GM21717 (cell line): ENCODE results near the gene SLC31A2.

Experiments used
- ATAC-seq: cut with Tn5 transposase; IDR thresholded peaks from one replicate; pipeline ENCODE4 v1.9.1; 2021; ENCODE audit warnings: mild to moderate bottlenecking, moderate library complexity; ENCODE audit not compliant: unreplicated experiment

SLC31A2 gene

DNA sequence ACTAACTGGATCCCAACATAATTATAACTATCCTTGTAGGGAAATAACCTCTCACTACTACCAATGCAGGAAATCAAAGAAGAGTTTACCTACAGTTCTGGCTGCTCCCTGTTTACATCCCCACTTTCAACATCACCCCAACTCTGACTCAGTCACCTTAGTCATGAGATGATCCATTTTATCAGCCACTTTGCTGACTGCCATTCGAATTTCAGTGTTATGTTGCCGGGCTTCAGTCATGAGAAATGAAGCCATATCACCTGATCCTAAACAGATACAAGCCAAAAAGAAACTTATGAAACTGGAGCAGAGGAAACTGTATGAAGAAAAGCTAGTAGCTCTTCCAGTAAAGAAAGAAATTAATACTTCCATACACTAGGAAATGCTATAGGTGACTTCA is 33.7 kb downstream of the SLC31A2 start:
- no peak for ATAC-seq

DNA sequence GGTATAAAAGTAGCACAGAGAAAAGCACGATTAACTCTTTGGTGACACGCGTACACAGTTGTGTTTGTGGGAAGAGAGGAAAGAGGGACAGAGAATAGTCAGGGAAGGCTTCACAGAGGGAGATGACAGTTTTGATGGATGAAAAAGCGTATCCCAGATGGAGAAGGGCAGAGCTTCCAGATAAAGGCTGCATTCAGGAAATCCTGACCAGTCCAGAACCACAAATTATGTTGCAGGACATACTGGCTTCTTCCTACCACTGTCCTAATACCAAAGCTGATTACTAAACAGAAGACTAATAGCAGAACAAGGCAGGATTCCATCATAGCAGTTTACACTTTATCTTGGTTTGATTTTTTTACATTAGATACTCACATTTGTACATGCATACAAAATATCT is 34.5 kb downstream of the SLC31A2 start:
- no peak for ATAC-seq

DNA sequence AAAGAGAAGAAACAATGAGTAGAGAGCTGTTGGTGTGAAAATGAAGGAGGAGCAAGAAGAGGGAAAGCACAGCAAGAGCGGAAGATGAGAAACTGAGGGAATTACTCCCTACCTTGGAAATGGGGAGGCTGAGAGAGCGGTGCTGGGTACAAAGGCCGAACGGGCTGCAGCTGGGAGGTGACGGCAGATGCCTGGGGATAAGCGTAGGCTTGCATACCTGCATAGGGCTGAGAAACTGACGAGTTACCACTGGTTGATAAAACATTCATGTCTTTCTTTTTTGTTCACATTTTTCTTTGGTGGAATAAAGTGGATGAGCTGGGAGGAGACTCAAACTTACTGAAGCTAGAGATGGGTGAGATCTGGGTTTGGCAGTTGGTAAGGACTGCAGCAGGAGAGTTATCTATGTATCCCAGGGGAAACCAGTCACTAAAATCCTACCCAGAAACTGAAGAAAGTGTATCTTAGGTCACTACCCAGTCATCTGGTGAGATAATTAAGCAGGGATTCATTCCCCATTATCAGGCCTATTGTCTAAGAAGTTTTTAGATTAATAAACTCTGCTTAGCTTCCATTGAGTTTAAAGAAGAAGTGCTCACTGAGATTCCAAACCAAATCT is 35.4 kb downstream of the SLC31A2 start:
- ATAC-seq = no peak

DNA sequence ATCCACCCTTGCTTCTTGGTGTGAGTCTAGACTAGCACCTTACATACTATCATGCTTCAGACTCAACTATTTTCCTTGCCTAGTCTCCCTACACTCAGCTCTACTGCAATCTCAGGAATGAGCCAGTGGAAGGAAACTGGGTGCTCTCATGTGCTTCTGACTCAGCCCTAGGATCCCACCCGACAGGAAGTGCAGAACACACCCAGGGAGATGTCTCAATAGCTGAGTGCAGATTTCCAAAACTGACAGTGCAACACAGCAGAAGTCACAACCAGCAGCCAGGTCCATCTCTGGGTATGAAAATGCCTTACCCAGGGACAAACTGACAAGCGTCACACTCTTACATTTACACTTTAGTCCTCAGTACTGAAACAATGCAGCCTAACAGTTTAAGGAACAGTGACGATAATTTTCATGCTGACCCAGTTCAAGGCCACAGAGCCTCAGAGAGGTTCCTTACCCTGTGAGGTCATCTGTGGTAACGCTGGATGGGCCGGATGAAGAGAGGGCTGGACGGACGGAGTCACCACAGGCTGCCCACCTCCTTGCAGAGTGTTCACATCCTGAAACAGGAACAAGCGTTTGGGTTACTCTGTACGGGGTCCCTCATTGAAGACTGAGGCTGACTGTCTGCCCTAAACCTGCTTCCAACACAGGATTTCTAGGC is 37.3 kb downstream of the SLC31A2 start:
- ATAC-seq = no peak

DNA sequence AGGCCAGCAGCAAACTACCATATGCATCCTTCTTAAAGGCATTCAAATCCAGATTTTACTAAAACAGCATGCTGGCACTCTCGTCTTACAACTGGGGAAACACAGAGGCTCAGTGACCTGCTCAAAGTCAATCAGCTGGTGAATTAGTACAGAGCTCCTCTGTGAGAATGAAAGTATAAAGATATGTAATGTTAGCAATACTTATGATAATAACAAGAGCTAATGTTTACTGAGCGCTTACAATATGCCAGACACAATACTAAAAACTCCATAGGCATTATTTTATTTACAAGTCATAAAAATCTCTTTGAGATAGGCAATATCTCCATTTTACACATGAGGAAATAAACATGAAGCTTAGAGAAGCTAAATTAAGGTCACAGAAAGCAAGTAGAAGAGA is 41.6 kb downstream of the SLC31A2 start:
- ATAC-seq = no peak

DNA sequence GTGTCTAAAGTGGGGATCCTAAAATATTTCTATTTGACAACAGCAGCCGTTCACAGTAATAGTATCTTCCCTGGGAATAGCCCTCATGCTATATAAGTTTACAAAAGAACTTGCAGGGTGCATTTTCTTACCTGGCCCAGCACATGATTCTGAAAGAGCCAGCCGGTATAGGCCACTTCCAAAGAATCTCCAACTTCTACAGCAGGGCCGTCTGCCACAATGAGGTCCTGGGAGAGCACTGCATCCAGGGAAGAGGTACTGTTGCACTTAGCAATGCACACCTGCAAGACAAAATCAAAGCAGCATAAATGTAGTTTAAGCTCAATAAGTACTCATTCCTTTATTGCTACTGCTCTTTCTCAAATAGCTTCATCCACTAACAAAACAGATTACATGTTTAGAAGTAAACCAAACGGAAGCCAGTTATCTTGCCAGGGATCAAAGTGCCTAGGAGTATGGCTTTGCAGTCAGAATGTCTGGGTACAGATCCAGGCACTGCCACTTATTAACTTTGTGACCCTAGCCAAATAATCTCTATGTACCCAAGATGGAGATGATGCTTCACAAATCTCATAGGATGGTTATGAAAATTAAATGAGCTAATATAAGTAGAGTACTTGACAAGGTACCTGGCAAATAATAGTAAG is 49.0 kb downstream of the SLC31A2 start:
- no peak for ATAC-seq

DNA sequence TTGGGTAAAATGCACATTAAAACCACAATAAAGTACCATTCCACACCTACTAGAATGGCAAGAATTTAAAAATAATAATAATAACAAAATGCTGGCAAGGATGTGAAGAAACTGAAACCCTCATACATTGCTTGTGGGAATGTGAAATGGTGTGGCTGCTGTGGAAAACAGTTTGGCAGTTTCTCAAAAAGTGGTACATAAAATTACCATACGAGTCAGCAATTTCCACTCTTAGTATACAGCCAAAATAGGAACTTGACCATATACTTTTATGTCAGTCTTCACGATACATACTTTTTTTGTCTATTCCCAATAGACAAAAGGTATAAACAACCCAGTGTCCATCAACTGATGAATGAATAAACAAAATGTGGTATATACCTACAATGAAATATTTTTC is 54.6 kb downstream of the SLC31A2 start:
- ATAC-seq = no peak

DNA sequence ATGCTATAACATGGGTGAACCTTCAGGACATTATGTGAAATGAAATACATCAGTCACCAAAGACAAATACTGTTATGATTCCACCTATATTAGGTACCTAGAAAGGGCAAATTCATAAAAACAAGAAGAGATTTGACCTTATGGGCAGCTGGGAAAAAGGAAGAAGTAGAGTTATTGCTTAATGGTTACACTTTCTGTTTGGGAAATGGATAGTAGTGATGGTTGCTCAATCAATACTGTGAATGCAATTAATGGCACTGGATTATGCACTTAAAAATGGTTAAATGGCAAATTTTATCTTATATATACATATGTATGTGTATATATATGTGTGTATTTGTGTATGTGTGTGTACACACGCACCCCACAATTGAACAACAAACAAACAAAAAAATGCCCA is 55.1 kb downstream of the SLC31A2 start:
- no peak for ATAC-seq

DNA sequence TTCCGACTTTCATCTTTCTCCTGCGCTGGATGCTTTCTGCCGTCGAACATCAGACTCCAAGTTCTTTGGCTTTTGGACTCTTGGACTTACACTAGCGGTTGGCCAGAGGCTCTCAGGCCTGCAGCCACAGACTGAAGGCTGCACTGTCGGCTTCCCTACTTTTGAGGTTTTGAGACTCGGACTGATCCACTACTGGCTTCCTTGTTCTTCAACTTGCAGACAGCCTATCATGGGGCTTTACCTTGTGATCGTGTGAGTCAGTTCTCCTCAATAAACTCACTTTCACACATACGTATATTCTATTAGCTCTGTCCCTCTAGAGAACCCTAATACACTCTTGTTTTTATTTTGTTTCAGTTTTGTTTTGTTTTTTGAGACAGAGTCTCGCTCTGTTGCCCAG is 60.0 kb downstream of the SLC31A2 start:
- ATAC-seq = no peak
